GM04503 (cell line): Measurements from ENCODE around the gene ARHGAP44.

Experiments
- DNase-seq: peaks from one replicate; pipeline ENCODE4 v3.0.0-alpha.2; 2012; ENCODE audit warnings: low read depth

Gene ARHGAP44

GRCh38 chr17:12900474-12900873, 111.2 kb downstream of the ARHGAP44 start:
- no peak for DNase-seq

DNA sequence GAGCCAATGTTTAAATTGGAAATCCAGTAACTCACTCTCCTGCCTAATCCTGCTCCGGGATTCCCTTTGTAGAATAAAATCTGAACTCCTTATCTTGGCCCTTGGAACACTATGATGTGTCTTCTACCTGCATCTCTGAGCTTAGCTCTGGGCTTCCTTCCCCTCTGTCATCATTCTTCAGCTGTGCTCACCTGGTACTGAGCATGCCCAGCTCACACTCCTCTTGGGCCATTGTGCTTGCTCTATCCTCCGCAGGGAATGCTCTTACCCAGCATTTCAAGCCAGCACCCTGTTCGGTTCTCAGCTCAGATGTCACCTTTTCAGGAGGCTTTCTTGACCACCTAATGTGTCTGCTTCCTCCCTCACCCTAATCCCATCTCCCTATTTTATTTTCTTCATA, 112.7 kb downstream of the ARHGAP44 start:
- no peak for DNase-seq

GRCh38 chr17:12907477-12907876, 118.2 kb downstream of the ARHGAP44 start:
- DNase-seq: no peak

DNA sequence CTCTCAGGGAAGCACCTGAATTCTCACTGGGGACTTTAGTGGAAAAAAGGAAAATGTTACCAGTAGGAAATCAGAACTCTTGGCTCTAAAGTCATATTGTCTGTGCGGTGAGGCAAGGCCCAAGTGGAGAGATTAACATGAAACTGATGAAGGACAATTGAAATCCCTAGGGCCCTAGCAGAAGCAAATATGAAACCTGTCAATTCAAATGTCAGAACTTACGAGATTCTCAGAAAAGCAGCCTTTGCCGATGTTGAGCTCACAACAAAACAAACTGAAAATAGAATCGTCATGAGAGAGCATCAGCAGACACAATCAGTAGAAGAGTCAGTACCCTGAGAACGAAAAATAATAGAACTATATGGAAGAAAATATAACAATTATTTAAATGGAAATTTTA, 119.7 kb downstream of the ARHGAP44 start:
- DNase-seq: no peak

DNA sequence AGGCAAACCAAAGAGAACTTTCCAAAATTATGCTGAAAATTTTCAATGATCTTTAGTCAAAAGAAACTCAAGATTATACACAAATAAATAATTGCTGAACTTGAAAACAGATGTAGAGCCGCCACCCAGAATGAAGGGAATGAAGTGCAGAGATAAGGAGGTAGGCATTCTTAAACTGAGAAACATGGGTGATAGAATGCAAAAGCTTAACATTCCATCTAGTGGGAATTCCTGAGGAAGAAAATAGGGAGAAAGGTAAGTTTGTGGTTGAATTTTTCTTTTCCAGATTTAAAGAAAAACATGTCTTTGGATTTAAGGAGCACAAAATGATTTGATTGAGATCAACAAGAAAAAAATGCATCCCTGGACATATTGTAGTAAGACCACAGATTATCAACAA, 120.2 kb downstream of the ARHGAP44 start:
- DNase-seq: no peak

DNA sequence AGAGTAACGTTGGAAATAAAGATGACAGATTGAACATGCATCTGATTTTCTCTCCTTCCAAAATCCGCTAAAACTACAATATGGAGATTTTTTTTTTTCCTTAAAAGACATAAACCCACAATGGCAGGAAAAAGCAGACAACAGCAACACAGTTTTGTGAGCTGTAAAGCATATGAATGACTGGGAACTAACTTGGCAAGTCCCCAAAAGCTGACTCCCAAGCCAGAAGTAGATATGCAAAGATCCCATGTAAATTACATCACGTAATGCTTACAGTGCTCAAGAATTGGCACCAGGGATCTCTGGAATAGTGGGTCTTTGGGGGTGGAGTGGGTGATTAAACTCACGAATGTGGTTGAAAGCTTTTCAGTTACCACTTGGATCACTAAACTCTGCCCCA, 121.9 kb downstream of the ARHGAP44 start:
- DNase-seq: no peak

GRCh38 chr17:12917399-12917798, 128.1 kb downstream of the ARHGAP44 start:
- DNase-seq: no peak

- no peak for DNase-seq
Observed at GRCh38 chr17:12918142-12918541, 128.8 kb downstream of the ARHGAP44 start.

DNA sequence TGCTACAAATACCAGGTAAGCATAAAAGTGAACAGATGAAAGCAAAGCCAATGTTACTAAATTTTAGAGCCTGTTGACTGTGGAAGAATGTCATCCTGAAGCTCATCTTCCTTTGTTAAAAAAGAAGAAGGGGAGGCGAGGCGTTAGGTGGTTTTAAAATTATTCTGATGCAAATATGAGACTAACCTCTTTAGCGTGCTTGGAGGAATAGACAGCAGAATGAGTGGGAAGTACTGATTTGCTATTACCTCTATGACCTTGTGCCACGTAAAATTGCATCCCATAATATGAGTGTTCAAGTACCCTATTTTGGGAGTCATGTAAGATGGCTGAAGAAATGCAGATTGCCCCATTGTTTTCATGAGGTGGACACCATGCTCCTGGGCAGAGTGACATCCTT, 132.8 kb downstream of the ARHGAP44 start:
- no peak for DNase-seq

GRCh38 chr17:12924614-12925013, 135.3 kb downstream of the ARHGAP44 start:
- DNase-seq: no peak

DNA sequence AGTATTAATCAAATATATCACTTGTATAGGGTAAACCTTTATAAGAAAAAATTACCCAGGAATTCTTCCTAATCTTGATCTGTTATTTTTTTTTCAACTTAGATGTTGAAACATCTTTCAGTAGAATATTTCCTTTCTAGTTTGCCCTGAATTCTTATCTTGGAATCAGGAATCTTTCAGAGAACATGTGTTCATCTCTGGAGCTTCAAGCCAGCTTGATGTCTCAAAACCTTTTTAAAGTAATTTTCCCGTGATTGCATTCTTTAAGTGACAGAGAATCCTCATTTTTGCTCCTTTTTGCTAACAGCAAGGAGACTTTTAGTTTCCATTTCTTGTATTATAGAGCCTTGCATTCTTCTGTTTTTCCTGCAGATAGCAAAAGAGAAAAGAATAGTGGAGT, 137.7 kb downstream of the ARHGAP44 start:
- DNase-seq: no peak

GRCh38 chr17:12927541-12928425, 138.5 kb downstream of the ARHGAP44 start:
- peak; percentile 5 for DNase-seq

DNA sequence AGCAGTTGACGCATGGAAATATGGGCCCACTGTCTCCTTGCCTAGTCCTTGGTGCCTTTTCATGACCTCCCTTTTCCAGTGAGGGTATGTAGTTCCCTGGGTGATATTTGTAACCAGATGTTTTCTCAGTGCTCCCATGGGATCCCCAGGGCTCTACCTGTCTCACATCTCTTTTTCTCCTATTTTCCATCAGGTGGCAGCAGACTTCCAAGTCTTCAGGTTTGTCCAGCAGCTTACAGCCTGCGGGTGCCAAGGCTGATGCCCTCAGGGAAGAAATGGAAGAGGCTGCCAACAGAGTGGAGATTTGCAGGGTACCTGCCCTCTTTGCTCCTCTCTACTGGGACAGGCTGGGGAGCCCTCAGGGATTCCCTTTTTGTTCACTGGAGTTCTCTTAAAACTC, 139.4 kb downstream of the ARHGAP44 start:
- DNase-seq: no peak

DNA sequence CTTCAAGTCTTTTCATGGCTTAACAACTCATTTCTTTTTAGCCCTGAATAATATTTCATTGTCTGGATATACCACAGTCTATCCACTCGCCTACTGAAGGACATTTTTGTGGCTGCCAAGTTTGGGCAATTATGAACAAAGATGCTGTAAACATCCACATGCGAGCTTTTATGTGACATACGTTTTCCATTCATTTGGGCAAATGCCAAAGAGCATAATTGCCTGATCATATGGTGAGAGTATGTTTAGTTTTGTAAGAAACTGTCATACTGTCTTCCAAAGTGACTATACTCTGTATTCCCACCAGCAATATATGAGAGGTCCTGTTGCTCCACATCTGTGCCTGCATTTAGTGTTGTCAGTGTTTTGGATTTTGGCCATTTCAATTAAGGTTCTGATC, 147.2 kb downstream of the ARHGAP44 start:
- no peak for DNase-seq

- no peak for DNase-seq
Observed at GRCh38 chr17:12940699-12941098, 151.4 kb downstream of the ARHGAP44 start.

DNA sequence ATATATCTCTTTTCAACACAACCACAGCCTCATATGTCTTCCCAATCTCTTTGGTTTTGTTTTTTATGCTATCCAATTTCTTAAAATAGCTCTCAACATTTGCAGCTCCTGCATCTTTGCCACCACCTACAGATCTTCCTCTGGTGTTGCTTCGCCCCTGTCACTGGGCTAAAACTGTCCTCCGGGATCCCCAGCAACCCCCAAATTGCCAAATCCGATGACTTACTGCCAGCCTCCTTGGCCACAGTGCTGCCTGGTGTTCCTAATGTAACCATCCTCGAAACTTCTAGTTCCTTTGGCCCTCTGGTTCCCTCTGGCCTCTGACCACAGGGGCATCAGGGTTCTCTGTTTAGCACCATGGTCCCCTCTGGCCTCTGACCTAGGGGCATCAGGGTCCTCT, 157.7 kb downstream of the ARHGAP44 start:
- DNase-seq: no peak

- DNase-seq: no peak
Observed at GRCh38 chr17:12952012-12952411, 162.7 kb downstream of the ARHGAP44 start.

- no peak for DNase-seq
Observed at GRCh38 chr17:12953156-12953555, 163.9 kb downstream of the ARHGAP44 start.

GRCh38 chr17:12955521-12955920, 166.2 kb downstream of the ARHGAP44 start:
- DNase-seq: no peak

DNA sequence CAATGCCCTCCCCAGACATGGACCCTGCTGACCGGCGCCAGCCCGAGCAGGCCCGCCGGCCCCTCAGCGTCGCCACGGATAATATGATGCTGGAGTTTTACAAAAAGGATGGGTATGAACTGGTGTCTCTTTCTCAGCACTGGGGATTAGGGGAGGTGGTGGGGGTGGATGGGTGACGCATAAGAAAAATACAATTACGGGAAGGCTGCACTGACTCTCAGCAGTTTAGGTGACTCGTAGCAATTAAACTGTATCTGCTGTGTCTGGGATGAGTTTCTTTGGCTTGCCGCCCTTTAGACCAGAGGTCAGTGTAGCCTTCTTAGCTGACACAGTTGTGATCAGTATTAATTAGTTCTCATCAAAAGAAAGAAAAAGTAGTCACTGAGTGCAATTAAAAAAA, 169.5 kb downstream of the ARHGAP44 start:
- DNase-seq: peak; percentile 23

- peak; percentile 34 for DNase-seq
Observed at GRCh38 chr17:12959441-12959840, 170.1 kb downstream of the ARHGAP44 start.

DNA sequence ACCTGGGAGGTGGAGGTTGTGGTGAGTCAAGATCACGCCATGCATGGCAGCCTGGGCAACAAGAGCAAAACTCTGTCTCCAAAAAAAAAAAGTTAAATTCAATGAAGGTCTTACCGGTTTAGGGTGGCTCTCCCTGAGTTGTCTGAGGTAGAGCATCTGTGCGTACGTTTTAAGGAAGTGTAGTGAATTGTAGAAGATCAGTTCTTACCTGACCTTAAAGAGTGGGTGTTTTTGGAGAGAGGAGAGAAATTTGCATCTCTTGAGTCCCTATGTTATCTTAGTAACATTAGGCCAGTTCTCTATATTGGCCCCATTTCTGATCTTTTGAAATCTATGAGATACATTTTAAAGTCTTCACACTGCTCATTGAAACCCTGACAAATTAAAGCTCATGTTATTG, 172.4 kb downstream of the ARHGAP44 start:
- DNase-seq: no peak

- DNase-seq: no peak
Observed at GRCh38 chr17:12963505-12963904, 174.2 kb downstream of the ARHGAP44 start.

- no peak for DNase-seq
Observed at GRCh38 chr17:12964162-12964561, 174.9 kb downstream of the ARHGAP44 start.
